ENCODE results near the gene FSTL4. TPM values are rescaled to one million over a fixed set of nuclear protein-coding genes. Genes with fewer than 3 reads are reported as not detected.

The FSTL4 gene
- total RNA-seq, 1 donor from 2014 or later: 0.67 TPM

- Histone ChIP-seq H3K27me3 (no peaks in the 10 kb centered on the region), H3K9me3 (no peaks in the 10 kb centered on the region), H3K4me3 (no peak overlapping the region), H3K36me3 (no peaks in the 10 kb centered on the region), H3K27ac (no peak overlapping the region), H3K4me1 (no peaks in the 10 kb centered on the region)
- intact Hi-C loops (cut with DNase I): no loop called here
- ATAC-seq: no peak
- no peak for TF ChIP-seq CTCF (IDR thresholded peaks at IDR 0.05)
- no peak for DNase-seq
Measured at GRCh38 chr5:133391354-133392136, 220.8 kb downstream of the FSTL4 start.

GRCh38 chr5:133390416-133391353, 221.7 kb downstream of the FSTL4 start:
- ATAC-seq: no peak
- Histone ChIP-seq H3K27ac (no peak overlapping the region), H3K9me3 (no peaks in the 10 kb centered on the region), H3K4me3 (no peak overlapping the region), H3K4me1 (no peaks in the 10 kb centered on the region), H3K27me3 (no peaks in the 10 kb centered on the region), H3K36me3 (no peaks in the 10 kb centered on the region)
- no peak for TF ChIP-seq CTCF (IDR thresholded peaks at IDR 0.05)
- no peak for DNase-seq
- intact Hi-C loops (cut with DNase I): no loop called here

- Histone ChIP-seq H3K4me1 (no peaks in the 10 kb centered on the region), H3K27me3 (no peaks in the 10 kb centered on the region), H3K27ac (no peak overlapping the region), H3K9me3 (no peaks in the 10 kb centered on the region), H3K4me3 (no peak overlapping the region), H3K36me3 (no peaks in the 10 kb centered on the region)
- TF ChIP-seq CTCF (IDR thresholded peaks at IDR 0.05): no peak
- ATAC-seq (no peak), DNase-seq (no peak)
- intact Hi-C loops (cut with DNase I): no loop called here
Measured at GRCh38 chr5:133389066-133389590, 223.2 kb downstream of the FSTL4 start.

DNA sequence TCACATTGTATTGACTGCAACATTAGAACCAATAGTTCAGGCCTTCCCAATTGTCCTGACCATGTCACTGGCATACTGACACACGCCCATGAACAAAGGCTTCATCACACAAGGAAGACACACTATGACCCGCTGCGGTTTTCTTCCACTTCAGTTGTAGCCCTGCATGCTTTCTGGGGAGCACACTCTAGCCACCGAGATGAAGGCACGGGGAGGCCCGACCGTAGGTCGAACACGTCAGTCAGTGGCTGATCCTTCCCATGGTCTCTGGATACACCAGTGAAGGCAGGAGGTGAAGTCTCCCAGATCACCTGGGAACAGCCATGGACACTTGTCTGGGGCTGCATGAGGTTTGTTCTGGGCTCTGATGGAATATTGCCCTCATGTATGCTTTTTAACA, 224.7 kb downstream of the FSTL4 start:
- H3K4me1 ChIP-seq: no peaks in the 10 kb centered on the region
- H3K27ac ChIP-seq: no peak overlapping the region
- ATAC-seq (no peak), DNase-seq (no peak)
- H3K36me3 ChIP-seq: no peaks in the 10 kb centered on the region
- H3K4me3 ChIP-seq: no peak overlapping the region
- intact Hi-C loops (cut with DNase I): no loop called here
- TF ChIP-seq CTCF (IDR thresholded peaks at IDR 0.05): no peak
- H3K9me3 ChIP-seq: no peaks in the 10 kb centered on the region
- no peaks in the 10 kb centered on the region for H3K27me3 ChIP-seq

DNA sequence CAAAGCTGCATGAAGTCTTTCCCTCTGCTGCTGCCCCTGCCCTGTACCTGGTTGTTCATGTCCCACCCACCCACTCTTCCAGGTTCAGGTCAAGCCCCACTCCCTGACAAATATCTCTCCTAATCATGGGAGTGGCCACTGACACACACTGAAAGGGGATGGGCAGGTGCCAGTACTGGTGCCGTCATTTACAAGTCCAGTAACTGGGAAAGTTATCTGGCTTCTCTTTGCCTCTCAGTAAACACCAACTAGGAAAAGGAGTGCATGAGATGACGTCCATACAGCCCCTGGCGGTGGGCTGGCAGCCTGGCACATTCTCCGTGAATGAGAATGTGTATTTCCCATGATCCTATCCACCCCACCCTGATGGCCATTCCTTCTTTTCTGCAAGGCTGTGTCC, 225.2 kb downstream of the FSTL4 start:
- no peaks in the 10 kb centered on the region for H3K36me3 ChIP-seq
- H3K27me3 ChIP-seq: no peaks in the 10 kb centered on the region
- no peak overlapping the region for H3K4me3 ChIP-seq
- no peak overlapping the region for H3K27ac ChIP-seq
- TF ChIP-seq CTCF (IDR thresholded peaks at IDR 0.05): no peak
- DNase-seq (no peak), ATAC-seq (no peak)
- no peaks in the 10 kb centered on the region for H3K9me3 ChIP-seq
- H3K4me1 ChIP-seq: no peaks in the 10 kb centered on the region
- intact Hi-C loops (cut with DNase I): no loop called here
